Measurements from ENCODE around the gene GRID1. TPM values are rescaled to one million over a fixed set of nuclear protein-coding genes. Genes with fewer than 3 reads are reported as not detected.

The GRID1 gene
- total RNA-seq, 1 experiment from 2014 or later, result 5.6 TPM

- ATAC-seq, result no peak
- no peak overlapping the region for H2AFZ ChIP-seq (ENCODE audit: low read depth, low read length, poor library complexity, severe bottlenecking)
- H3K79me2 ChIP-seq (ENCODE audit: insufficient read depth, low read length), result no peaks in the 10 kb centered on the region
- no peak overlapping the region for H3K4me3 ChIP-seq (replicated peaks in 1 of 2; ENCODE audit: low read depth in 1 of 2, low read length in 2 of 2)
- ChIA-PET CTCF (no interaction called here), RAD21 (ENCODE audit: low non-redundant PET in 1 of 2, low total read pairs in 2 of 2, uncharacterized antibody in 2 of 2, unreplicated experiment in 2 of 2) (no interaction called here), POLR2A (no interaction called here)
- intact Hi-C loops (cut with micrococcal nuclease), result no loop called here
- H3K4me2 ChIP-seq (ENCODE audit: low read length), result no peak overlapping the region
- H3K9me3 ChIP-seq (ENCODE audit: control insufficient read depth in 1 of 2, insufficient read depth in 1 of 2, low read depth in 1 of 2, low read length in 2 of 2), result no peaks in the 10 kb centered on the region
- no peaks in the 10 kb centered on the region for H4K20me1 ChIP-seq (ENCODE audit: insufficient read depth)
- no TSS peak for BruUV-seq (replicated peaks)
- H3K9me2 ChIP-seq (ENCODE audit: insufficient read depth), result no peaks in the 10 kb centered on the region
- H3K27ac ChIP-seq (ENCODE audit: low read depth, low read length), result no peak overlapping the region
- no peak for DNase-seq (ENCODE audit: low read depth, low spot score)
- no peak overlapping the region for H3K9ac ChIP-seq (ENCODE audit: low read length)
- H3K36me3 ChIP-seq (ENCODE audit: control insufficient read depth in 1 of 2, insufficient read depth in 2 of 2, low read length in 2 of 2), result no peaks in the 10 kb centered on the region
- no peaks in the 10 kb centered on the region for H3K4me1 ChIP-seq (ENCODE audit: control insufficient read depth in 1 of 2, insufficient read depth in 2 of 2, low read length in 2 of 2)
- no peaks in the 10 kb centered on the region for H3K27me3 ChIP-seq (ENCODE audit: insufficient read depth, low read length)
- no peak for TF ChIP-seq RAD21 (IDR thresholded peaks at IDR 0.05; ENCODE audit: low read depth)
- no peak for TF ChIP-seq EGR1 (IDR thresholded peaks at IDR 0.05; ENCODE audit: low read depth)
- TF ChIP-seq SP1 (IDR thresholded peaks at IDR 0.05; ENCODE audit: low read depth), result no peak
- no peak for TF ChIP-seq FOSL1 (IDR thresholded peaks at IDR 0.05; ENCODE audit: low read depth)
- no peak for TF ChIP-seq EZH2 (IDR thresholded peaks at IDR 0.05)
Observed at GRCh38 chr10:86247588-86247987, 119.0 kb downstream of the GRID1 start.

GRCh38 chr10:86247073-86247472 is 119.5 kb downstream of the GRID1 start:
- Histone ChIP-seq H3K9me3 (ENCODE audit: control insufficient read depth in 1 of 2, insufficient read depth in 1 of 2, low read depth in 1 of 2, low read length in 2 of 2) (no peaks in the 10 kb centered on the region), H3K4me2 (ENCODE audit: low read length) (no peak overlapping the region), H2AFZ (ENCODE audit: low read depth, low read length, poor library complexity, severe bottlenecking) (no peak overlapping the region), H3K4me1 (ENCODE audit: control insufficient read depth in 1 of 2, insufficient read depth in 2 of 2, low read length in 2 of 2) (no peaks in the 10 kb centered on the region), H4K20me1 (ENCODE audit: insufficient read depth) (no peaks in the 10 kb centered on the region), H3K79me2 (ENCODE audit: insufficient read depth, low read length) (no peaks in the 10 kb centered on the region), H3K27me3 (ENCODE audit: insufficient read depth, low read length) (no peaks in the 10 kb centered on the region), H3K9ac (ENCODE audit: low read length) (no peak overlapping the region), H3K4me3 (replicated peaks in 1 of 2; ENCODE audit: low read depth in 1 of 2, low read length in 2 of 2) (no peak overlapping the region), H3K9me2 (ENCODE audit: insufficient read depth) (no peaks in the 10 kb centered on the region), H3K27ac (ENCODE audit: low read depth, low read length) (no peak overlapping the region), H3K36me3 (ENCODE audit: control insufficient read depth in 1 of 2, insufficient read depth in 2 of 2, low read length in 2 of 2) (no peaks in the 10 kb centered on the region)
- ChIA-PET RAD21 (ENCODE audit: low non-redundant PET in 1 of 2, low total read pairs in 2 of 2, uncharacterized antibody in 2 of 2, unreplicated experiment in 2 of 2) (no interaction called here), CTCF (no interaction called here), POLR2A (no interaction called here)
- TF ChIP-seq POLR2A (IDR thresholded peaks at IDR 0.05; ENCODE audit: borderline replicate concordance, extremely low read depth, insufficient read depth, insufficient read length) (no peak), MAX (IDR thresholded peaks at IDR 0.05) (no peak), YY1 (IDR thresholded peaks at IDR 0.05; ENCODE audit: extremely low read depth, insufficient replicate concordance, low read depth, low read length) (no peak)
- no peak for ATAC-seq
- intact Hi-C loops (cut with micrococcal nuclease), result no loop called here
- DNase-seq (ENCODE audit: low read depth, low spot score), result no peak
- no TSS peak for BruUV-seq (replicated peaks)

Data from HCT116 (cell line).